IMR-90 (cell line): Measurements from ENCODE around the gene CRTC1. TPM values are rescaled to one million over a fixed set of nuclear protein-coding genes. Genes with fewer than 3 reads are reported as not detected.

Experiments used
- ATAC-seq: fragments of 200-7000 bp; cut with Tn5 transposase; 2 replicates; pipeline ENCODE4 v1.9.1; 2020; ENCODE audit warnings: low read depth, mild to moderate bottlenecking, moderate library complexity
- BruUV-seq: library from RNA; stranded (reverse); fragments of 400-500 nt; replicated peaks from 2 replicates; lab custom pipeline; 2021; lab: Mats Ljungman, UMichigan
- CTCF ChIA-PET: fragments of 300-600 bp; formaldehyde crosslinking; extraction: SDS; loops from one replicate; lab custom pipeline; 2021; ENCODE audit warnings: antibody characterized with exemption; lab: Yijun Ruan, JAX
- POLR2A ChIA-PET: fragments of 300-600 bp; sonication (Branson Sonifier 250); formaldehyde crosslinking; loops from one replicate; lab custom pipeline; 2022; ENCODE audit warnings: antibody characterized with exemption; ENCODE audit not compliant: unreplicated experiment; lab: Charles Lee
- DNase-seq: peaks from one replicate; pipeline ENCODE4 v3.0.0; 2013
- H2AFZ ChIP-seq: replicated peaks from 2 replicates; pipeline ENCODE3; 2013; ENCODE audit warnings: low read length, mild to moderate bottlenecking; ENCODE audit not compliant: poor library complexity
- H2AK5ac ChIP-seq: 2 replicates; pipeline ENCODE4 v1.6.1; 2013; ENCODE audit warnings: low read depth, low read length, inconsistent platforms
- H2AK9ac ChIP-seq: replicated peaks from 2 replicates; pipeline ENCODE3; 2013; ENCODE audit warnings: mild to moderate bottlenecking, low read depth, low read length, moderate library complexity; ENCODE audit not compliant: poor library complexity
- H2BK120ac ChIP-seq: 2 replicates; pipeline ENCODE4 v1.6.1; 2013; ENCODE audit warnings: low read depth, low read length, inconsistent platforms
- H2BK15ac ChIP-seq: 3 replicates; pipeline ENCODE4 v1.6.1; 2013; ENCODE audit warnings: low read depth, low read length, inconsistent platforms
- H2BK20ac ChIP-seq: 2 replicates; pipeline ENCODE4 v1.6.1; 2013; ENCODE audit warnings: low read depth, mild to moderate bottlenecking, inconsistent platforms, low read length, moderate library complexity
- H2BK5ac ChIP-seq: 2 replicates; pipeline ENCODE4 v1.6.1; 2013; ENCODE audit warnings: mild to moderate bottlenecking, low read depth, low read length, inconsistent platforms; ENCODE audit not compliant: poor library complexity, severe bottlenecking
- H3K14ac ChIP-seq: replicated peaks from 2 replicates; pipeline ENCODE4 v1.6.1; 2013; ENCODE audit warnings: low read depth, low read length, inconsistent platforms
- H3K18ac ChIP-seq: 2 replicates; pipeline ENCODE4 v1.6.1; 2013; ENCODE audit warnings: low read depth, low read length, control low read depth
- H3K23ac ChIP-seq: 2 replicates; pipeline ENCODE4 v1.6.1; 2013; ENCODE audit warnings: low read depth, low read length, inconsistent platforms
- H3K27ac ChIP-seq: 2 replicates; pipeline ENCODE4 v1.5.1; 2013; ENCODE audit warnings: mild to moderate bottlenecking, control low read depth, low read length; ENCODE audit not compliant: insufficient read depth
- H3K27me3 ChIP-seq: 2 replicates; pipeline ENCODE4 v1.6.1; 2013; ENCODE audit warnings: low read length; ENCODE audit not compliant: control insufficient read depth, insufficient read depth
- H3K36me3 ChIP-seq: 2 replicates; pipeline ENCODE4 v1.6.1; 2013; ENCODE audit warnings: low read length, mixed read lengths; ENCODE audit not compliant: control insufficient read depth, insufficient read depth
- H3K4ac ChIP-seq: 2 replicates; pipeline ENCODE4 v1.6.1; 2013; ENCODE audit warnings: low read depth, low read length, inconsistent platforms
- H3K4me1 ChIP-seq: 2 replicates; pipeline ENCODE4 v1.6.1; 2013; ENCODE audit warnings: low read length, mixed read lengths; ENCODE audit not compliant: control insufficient read depth, insufficient read depth
- H3K4me2 ChIP-seq: 2 replicates; pipeline ENCODE4 v1.6.1; 2013; ENCODE audit warnings: low read depth, mild to moderate bottlenecking, control low read depth, low read length, moderate library complexity
- H3K4me3 ChIP-seq: 2 replicates; pipeline ENCODE4 v1.5.1; 2013; ENCODE audit warnings: low read depth, mild to moderate bottlenecking, control low read depth, low read length, moderate library complexity; ENCODE audit not compliant: insufficient read depth
- H3K56ac ChIP-seq: 2 replicates; pipeline ENCODE4 v1.6.1; 2013; ENCODE audit warnings: low read length, inconsistent platforms; ENCODE audit not compliant: insufficient read depth; ENCODE audit errors: extremely low read depth
- H3K79me1 ChIP-seq, 2 experiments: 2 replicates each; pipeline ENCODE4 v1.6.1; 2013; ENCODE audit warnings: low read length in 2 of 2, inconsistent platforms in 1 of 2, low read depth in 1 of 2
- H3K9ac ChIP-seq: 2 replicates; pipeline ENCODE4 v1.6.1; 2013; ENCODE audit warnings: low read depth, low read length, control low read depth
- H3K9me1 ChIP-seq: 2 replicates; pipeline ENCODE4 v1.6.1; 2013; ENCODE audit warnings: low read length, inconsistent platforms; ENCODE audit not compliant: insufficient read depth
- H3K9me3 ChIP-seq: 2 replicates; pipeline ENCODE4 v1.6.1; 2013; ENCODE audit warnings: low read length; ENCODE audit not compliant: control insufficient read depth, insufficient read depth
- H4K20me1 ChIP-seq: 2 replicates; pipeline ENCODE4 v1.6.1; 2013; ENCODE audit warnings: low read length, inconsistent platforms; ENCODE audit not compliant: insufficient read depth
- H4K5ac ChIP-seq: 2 replicates; pipeline ENCODE4 v1.6.1; 2013; ENCODE audit warnings: mild to moderate bottlenecking, low read depth, low read length, control low read depth
- H4K8ac ChIP-seq, 2 experiments: 2 replicates each; pipeline ENCODE4 v1.6.1; 2013; ENCODE audit warnings: low read depth in 2 of 2, low read length in 2 of 2, control low read depth in 1 of 2, inconsistent platforms in 1 of 2
- H4K91ac ChIP-seq: 2 replicates; pipeline ENCODE4 v1.6.1; 2013; ENCODE audit warnings: low read depth, low read length, inconsistent platforms; ENCODE audit not compliant: insufficient read depth
- BHLHE40 ChIP-seq: fragments of 150-350 bp; IDR thresholded peaks from 2 replicates; pipeline ENCODE4 v1.6.1; 2016; ENCODE audit warnings: mild to moderate bottlenecking, low read depth, low read length
- CEBPB ChIP-seq: IDR thresholded peaks from 2 replicates; pipeline ENCODE4 v1.6.1; 2012; ENCODE audit warnings: low read depth, low read length, improper control_type of control experiment
- CHD1 ChIP-seq: IDR thresholded peaks from 2 replicates; pipeline ENCODE4 v1.6.1; 2012; ENCODE audit warnings: low read depth, low read length, improper control_type of control experiment
- CTCF ChIP-seq: conservative IDR thresholded peaks from 2 replicates; pipeline ENCODE4 v1.5.1; 2012; ENCODE audit warnings: mild to moderate bottlenecking, low read depth, low read length, improper control_type of control experiment
- ELK1 ChIP-seq: fragments of 150-350 bp; IDR thresholded peaks from 2 replicates; pipeline ENCODE4 v1.6.1; 2016; ENCODE audit warnings: low read depth, mild to moderate bottlenecking, low read length, moderate library complexity, borderline replicate concordance
- FOS ChIP-seq: fragments of 150-350 bp; IDR thresholded peaks from 2 replicates; pipeline ENCODE4 v1.6.1; 2016; ENCODE audit warnings: low read depth, low read length
- MAFK ChIP-seq: IDR thresholded peaks from 2 replicates; pipeline ENCODE4 v1.6.1; 2012; ENCODE audit warnings: low read depth, low read length, improper control_type of control experiment
- MAZ ChIP-seq: IDR thresholded peaks from 2 replicates; pipeline ENCODE4 v1.6.1; 2012; ENCODE audit warnings: low read depth, mild to moderate bottlenecking, low read length, improper control_type of control experiment, moderate library complexity, borderline replicate concordance
- MXI1 ChIP-seq: IDR thresholded peaks from 2 replicates; pipeline ENCODE4 v1.6.1; 2012; ENCODE audit warnings: low read depth, mild to moderate bottlenecking, low read length, moderate library complexity, borderline replicate concordance
- NFE2L2 ChIP-seq: fragments of 150-350 bp; IDR thresholded peaks from 2 replicates; pipeline ENCODE4 v1.6.1; 2016; ENCODE audit warnings: low read depth, mild to moderate bottlenecking, low read length
- RAD21 ChIP-seq: IDR thresholded peaks from 2 replicates; pipeline ENCODE4 v1.6.1; 2012; ENCODE audit warnings: low read length, improper control_type of control experiment
- RCOR1 ChIP-seq: IDR thresholded peaks from 2 replicates; pipeline ENCODE4 v1.6.1; 2012; ENCODE audit warnings: mild to moderate bottlenecking, low read length, improper control_type of control experiment; ENCODE audit not compliant: insufficient replicate concordance
- RFX5 ChIP-seq: IDR thresholded peaks from 2 replicates; pipeline ENCODE4 v1.8.0; 2012; ENCODE audit warnings: low read depth, mild to moderate bottlenecking, low read length, moderate library complexity
- SMC3 ChIP-seq: fragments of 150-350 bp; IDR thresholded peaks from 2 replicates; pipeline ENCODE4 v1.6.1; 2016; ENCODE audit warnings: low read depth, mild to moderate bottlenecking, antibody characterized with exemption, low read length, moderate library complexity
- WGBS, 2 experiments: methylation state at CpG; one replicate each; pipeline versions ENCODE4 v1.1.5 to v1.1.7; 2013; ENCODE audit warnings: missing lambda C conversion rate in 2 of 2; ENCODE audit not compliant: insufficient read length in 1 of 2; ENCODE audit errors: extremely low coverage in 2 of 2; 5-methylcytosine and 5-hydroxymethylcytosine counted together
- dilution Hi-C: fragments of 300-500 bp; cut with HindIII; formaldehyde crosslinking; loops from one replicate; pipeline ENCODE4 v1.14.3; 2018; ENCODE audit warnings: low sequenced_read_pairs; ENCODE audit not compliant: unreplicated experiment
- in situ Hi-C: fragments of 300-500 bp; cut with MboI; formaldehyde crosslinking; loops from 3 replicates; pipeline ENCODE4 v1.14.3; 2019; ENCODE audit warnings: low sequenced_read_pairs, inconsistent platforms, mixed read lengths
- intact Hi-C: fragments of 100-400 bp; cut with micrococcal nuclease; formaldehyde crosslinking; loops from 2 replicates; pipeline ENCODE4 v1.10.0; 2022
- polyA plus RNA-seq, 3 experiments: library from polyadenylated mRNA; depleted of rRNA; stranded (reverse); fragments of >200 nt; gene quantifications; 2 replicates each; pipeline ENCODE4 v1.2.3, GENCODE V29; 2012; ENCODE audit warnings: low replicate concordance in 1 of 3
- total RNA-seq: library from RNA; depleted of rRNA; stranded (reverse); fragments of >200 nt; gene quantifications from 2 replicates; pipeline ENCODE4 v1.2.3, GENCODE V29; 2012
- TF ChIP-seq, protein P1 (sequence below): fragments of 150-350 bp; IDR thresholded peaks from 2 replicates; pipeline ENCODE4 v1.6.1; 2017; ENCODE audit warnings: mild to moderate bottlenecking, antibody characterized with exemption, low read length, low read depth

The CRTC1 gene
- total and polyA plus RNA-seq, 2 of the 4 experiments (the other 2 are of a cell fraction): 0.18 to 5.7 TPM

DNA sequence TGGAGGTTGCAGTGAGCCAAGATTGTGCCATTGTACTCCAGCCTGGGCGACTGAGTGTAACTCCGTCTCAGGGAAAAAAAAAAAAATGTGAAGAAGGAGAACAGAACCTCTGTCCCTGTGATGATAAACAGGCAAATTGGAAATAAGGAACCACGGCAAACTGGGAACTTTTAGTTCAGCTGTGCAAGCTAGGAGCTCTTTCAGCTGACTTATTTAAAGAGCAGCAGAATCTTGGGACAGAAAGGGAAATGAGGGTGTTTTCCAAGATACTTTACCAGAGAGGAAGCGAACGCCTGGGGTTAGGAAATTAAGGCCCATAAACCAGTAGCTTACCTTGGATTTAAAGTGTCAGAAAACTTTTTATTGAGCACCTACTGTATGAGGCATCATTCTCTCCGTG, 145.3 kb downstream of the CRTC1 start:
- no peak overlapping the region for H3K9ac ChIP-seq
- no peak overlapping the region for H2BK120ac ChIP-seq
- peaks cover 3% of the 10 kb centered on the region; the same call in 1 of the 2 replicates for H3K9me1 ChIP-seq
- H4K5ac ChIP-seq: no peak overlapping the region
- no peaks in the 10 kb centered on the region for H3K27me3 ChIP-seq
- no peak overlapping the region for H3K27ac ChIP-seq
- H2AK9ac ChIP-seq: no peak overlapping the region
- H2BK5ac ChIP-seq: no peak overlapping the region
- H2AFZ ChIP-seq: no peak overlapping the region
- H3K18ac ChIP-seq: no peak overlapping the region
- no peak overlapping the region for H2AK5ac ChIP-seq
- H4K20me1 ChIP-seq: peaks cover 19% of the 10 kb centered on the region
- no peak overlapping the region for H3K56ac ChIP-seq
- H3K4me3 ChIP-seq: no peak overlapping the region
- TF ChIP-seq, protein P1, sequence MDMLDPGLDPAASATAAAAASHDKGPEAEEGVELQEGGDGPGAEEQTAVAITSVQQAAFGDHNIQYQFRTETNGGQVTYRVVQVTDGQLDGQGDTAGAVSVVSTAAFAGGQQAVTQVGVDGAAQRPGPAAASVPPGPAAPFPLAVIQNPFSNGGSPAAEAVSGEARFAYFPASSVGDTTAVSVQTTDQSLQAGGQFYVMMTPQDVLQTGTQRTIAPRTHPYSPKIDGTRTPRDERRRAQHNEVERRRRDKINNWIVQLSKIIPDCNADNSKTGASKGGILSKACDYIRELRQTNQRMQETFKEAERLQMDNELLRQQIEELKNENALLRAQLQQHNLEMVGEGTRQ: no peak
- no peak for TF ChIP-seq RAD21
- TF ChIP-seq ELK1: no peak
- TF ChIP-seq BHLHE40: no peak
- TF ChIP-seq NFE2L2: no peak
- no peak for TF ChIP-seq SMC3
- no peak for TF ChIP-seq RCOR1
- TF ChIP-seq CTCF: no peak
- no peak for TF ChIP-seq CEBPB
- no peak for TF ChIP-seq FOS
- no peak for TF ChIP-seq CHD1
- no peak for TF ChIP-seq MAZ
- TF ChIP-seq RFX5: no peak
- no peak for TF ChIP-seq MXI1
- TF ChIP-seq MAFK: no peak
- ChIA-PET CTCF (no interaction called here), POLR2A (no interaction called here)
- no peak overlapping the region for H2BK20ac ChIP-seq
- WGBS, 2 experiments: 75% methylated on average over 2 of the region's 6 CpGs; no CpG with 5 or more reads in 1 of the 2 experiments
- ATAC-seq (no peak), DNase-seq (no peak)
- peaks cover 9% of the 10 kb centered on the region for H3K9me3 ChIP-seq
- H3K14ac ChIP-seq: no peak overlapping the region
- no peak overlapping the region for H4K8ac ChIP-seq
- no peak overlapping the region for H2BK15ac ChIP-seq
- in situ Hi-C loops: no loop called here
- BruUV-seq: no TSS peak
- H4K91ac ChIP-seq: no peak overlapping the region
- no peak overlapping the region for H3K4ac ChIP-seq
- dilution Hi-C loops: no loop called here
- intact Hi-C loops: no loop called here
- peaks cover 4% of the 10 kb centered on the region for H3K4me1 ChIP-seq
- H3K36me3 ChIP-seq: no peaks in the 10 kb centered on the region
- no peak overlapping the region for H3K23ac ChIP-seq
- H3K79me1 ChIP-seq: peaks cover 0 to 15% of the 10 kb centered on the region in 2 experiments; a peak in 2 of 4 replicates
- H3K4me2 ChIP-seq: no peak overlapping the region
